SK-N-SH (cell line): ENCODE results near the gene RNF223. TPM values are rescaled to one million over a fixed set of nuclear protein-coding genes. Genes with fewer than 3 reads are reported as not detected.

ENCODE experiments used
- CTCF ChIA-PET: fragments of 300-600, 350-600 bp; formaldehyde crosslinking; extraction: SDS; loops from one replicate; lab custom pipeline; 2021; lab: Yijun Ruan, JAX
- POLR2A ChIA-PET: fragments of 350-600 bp; sonication (Branson Sonifier 250); formaldehyde crosslinking; extraction: SDS; loops from one replicate; lab custom pipeline; 2020; ENCODE audit warnings: antibody characterized with exemption, inconsistent platforms; lab: Yijun Ruan, JAX
- DNase-seq: peaks from one replicate; pipeline ENCODE4 v3.0.0; 2012
- H2AFZ ChIP-seq: fragments of 200-600 bp; sonication (generic); 2 replicates; pipeline ENCODE4 v1.8.1; 2016; ENCODE audit warnings: antibody characterized with exemption, mild to moderate bottlenecking, low read depth
- H3F3A ChIP-seq: fragments of 200-600 bp; sonication (generic); replicated peaks from 2 replicates; pipeline ENCODE3; 2016; ENCODE audit warnings: antibody characterized with exemption, mild to moderate bottlenecking; ENCODE audit not compliant: insufficient read depth
- H3K27ac ChIP-seq, 2 experiments: fragments of 200-500 bp in 1 of 2; fragments of 200-600 bp in 1 of 2; sonication (Bioruptor generic) in 1 of 2; sonication (generic), shearing (Covaris generic) in 1 of 2; 2 replicates each; pipeline versions ENCODE4 v1.5.1 to v1.6.1; 2014 to 2016; ENCODE audit warnings: low read depth in 2 of 2, inconsistent platforms in 1 of 2, low read length in 1 of 2, mild to moderate bottlenecking in 1 of 2, mixed read lengths in 1 of 2
- H3K27me3 ChIP-seq: fragments of 200-600 bp; sonication (generic), shearing (Covaris generic); 2 replicates; pipeline ENCODE4 v1.6.1; 2016; ENCODE audit warnings: mixed run types; ENCODE audit not compliant: insufficient read depth
- H3K36me3 ChIP-seq, 2 experiments: fragments of 200-500 bp in 1 of 2; fragments of 200-600 bp in 1 of 2; sonication (Bioruptor generic) in 1 of 2; sonication (generic) in 1 of 2; replicated peaks in 1 of 2; 2 replicates each; pipeline versions ENCODE3 to v1.5.1; 2014 to 2016; ENCODE audit warnings: low read length in 1 of 2, mild to moderate bottlenecking in 1 of 2; ENCODE audit not compliant: insufficient read depth in 2 of 2, control insufficient read depth in 1 of 2
- H3K4me1 ChIP-seq, 2 experiments: fragments of 200-500 bp in 1 of 2; fragments of 200-600 bp in 1 of 2; sonication (Bioruptor generic) in 1 of 2; sonication (generic), shearing (Covaris generic) in 1 of 2; 2 replicates each; pipeline versions ENCODE4 v1.5.1 to v1.6.1; 2014 to 2016; ENCODE audit warnings: low read depth in 1 of 2, low read length in 1 of 2, mixed run types in 1 of 2; ENCODE audit not compliant: insufficient read depth in 2 of 2, control insufficient read depth in 1 of 2
- H3K4me2 ChIP-seq: fragments of 200-600 bp; sonication (generic), shearing (Covaris generic); 2 replicates; pipeline ENCODE4 v1.6.1; 2017; ENCODE audit warnings: mixed run types
- H3K4me3 ChIP-seq, 2 experiments: fragments of 200-500 bp in 1 of 2; fragments of 200-600 bp in 1 of 2; sonication (Bioruptor generic) in 1 of 2; sonication (generic), shearing (Covaris generic) in 1 of 2; 2 replicates each; pipeline versions ENCODE4 v1.5.1 to v1.8.1; 2014 to 2016; ENCODE audit warnings: low read depth in 2 of 2, inconsistent platforms in 1 of 2, low read length in 1 of 2, mild to moderate bottlenecking in 1 of 2, mixed read lengths in 1 of 2, moderate library complexity in 1 of 2
- H3K79me2 ChIP-seq: fragments of 200-600 bp; sonication (generic); 2 replicates; pipeline ENCODE4 v1.8.1; 2017; ENCODE audit warnings: mild to moderate bottlenecking; ENCODE audit not compliant: insufficient read depth
- H3K9ac ChIP-seq: fragments of 200-600 bp; sonication (generic); 2 replicates; pipeline ENCODE4 v1.6.1; 2017; ENCODE audit warnings: mixed run types
- H3K9me2 ChIP-seq: fragments of 200-600 bp; sonication (generic); 2 replicates; pipeline ENCODE4 v1.6.1; 2017; ENCODE audit warnings: mixed run types
- H3K9me3 ChIP-seq: fragments of 200-600 bp; sonication (generic); 2 replicates; pipeline ENCODE4 v1.6.1; 2017; ENCODE audit warnings: mixed run types, mild to moderate bottlenecking, moderate library complexity
- H4K20me1 ChIP-seq: fragments of 200-600 bp; sonication (generic); 2 replicates; pipeline ENCODE4 v1.6.1; 2017; ENCODE audit warnings: mild to moderate bottlenecking, mixed run types; ENCODE audit not compliant: insufficient read depth
- CHD2 ChIP-seq: fragments of 150-350 bp; IDR thresholded peaks from 2 replicates; pipeline ENCODE4 v1.6.1; 2018; ENCODE audit warnings: low read length; ENCODE audit not compliant: partially characterized antibody
- FOSL2 ChIP-seq: IDR thresholded peaks from 2 replicates; pipeline ENCODE4 v1.4.0; 2012; ENCODE audit warnings: low read depth, mild to moderate bottlenecking, moderate library complexity, borderline replicate concordance
- FOXJ3 ChIP-seq: sonication (generic); formaldehyde crosslinking; IDR thresholded peaks from 2 replicates; pipeline ENCODE4 v1.5.1; 2020; ENCODE audit warnings: mild to moderate bottlenecking, missing genetic modification reagents
- GABPA ChIP-seq: IDR thresholded peaks from 2 replicates; pipeline ENCODE4 v1.4.0; 2012; ENCODE audit warnings: low read depth, mild to moderate bottlenecking
- GATA2 ChIP-seq: sonication (generic); formaldehyde crosslinking; IDR thresholded peaks from 2 replicates; pipeline ENCODE4 v1.5.0; 2020; ENCODE audit warnings: mild to moderate bottlenecking, missing genetic modification reagents
- MEF2A ChIP-seq: IDR thresholded peaks from 2 replicates; pipeline ENCODE4 v1.4.0; 2012; ENCODE audit warnings: low read depth, borderline replicate concordance
- NFIC ChIP-seq: IDR thresholded peaks from 2 replicates; pipeline ENCODE4 v1.4.0; 2012; ENCODE audit warnings: borderline replicate concordance
- NRF1 ChIP-seq: IDR thresholded peaks from 2 replicates; pipeline ENCODE4 v1.6.1; 2012; ENCODE audit warnings: low read depth, mild to moderate bottlenecking, low read length
- RAD21 ChIP-seq: IDR thresholded peaks from 2 replicates; pipeline ENCODE4 v1.6.1; 2012; ENCODE audit warnings: mild to moderate bottlenecking, low read length
- RFX5 ChIP-seq: IDR thresholded peaks from 2 replicates; pipeline ENCODE4 v1.6.1; 2012; ENCODE audit warnings: mild to moderate bottlenecking, improper control_type of control experiment, low read length
- RXRA ChIP-seq: IDR thresholded peaks from 2 replicates; pipeline ENCODE4 v1.4.0; 2012; ENCODE audit warnings: low read depth, mild to moderate bottlenecking, borderline replicate concordance
- SMC3 ChIP-seq: IDR thresholded peaks from 2 replicates; pipeline ENCODE4 v1.6.1; 2012; ENCODE audit warnings: low read depth, low read length, improper control_type of control experiment
- TAF1 ChIP-seq: IDR thresholded peaks from 2 replicates; pipeline ENCODE4 v1.6.1; 2012; ENCODE audit warnings: low read depth, mild to moderate bottlenecking, low read length, moderate library complexity, borderline replicate concordance
- TCF12 ChIP-seq: IDR thresholded peaks from 2 replicates; pipeline ENCODE4 v1.4.0; 2012
- YY1 ChIP-seq: IDR thresholded peaks from 2 replicates; pipeline ENCODE4 v1.4.0; 2012; ENCODE audit warnings: low read depth, mild to moderate bottlenecking
- WGBS: methylation state at CpG from one replicate; pipeline ENCODE4 v1.1.6; 2017; ENCODE audit warnings: low lambda C conversion rate; 5-methylcytosine and 5-hydroxymethylcytosine counted together
- polyA plus RNA-seq, 3 experiments: library from polyadenylated mRNA; depleted of rRNA; stranded (reverse); fragments of >200 nt; gene quantifications; 2 replicates each; pipeline ENCODE4 v1.2.3, GENCODE V29; 2012
- TF ChIP-seq, protein P1 (sequence below): IDR thresholded peaks from 2 replicates; pipeline ENCODE4 v1.4.0; 2012; ENCODE audit warnings: low read depth
- TF ChIP-seq, protein P2 (sequence below): IDR thresholded peaks from 2 replicates; pipeline ENCODE4 v1.4.0; 2012; ENCODE audit warnings: low read depth, borderline replicate concordance
- TF ChIP-seq, protein P3 (sequence below): IDR thresholded peaks from 2 replicates; pipeline ENCODE4 v1.6.1; 2012; ENCODE audit warnings: mild to moderate bottlenecking, low read depth, low read length, moderate library complexity

RNF223 gene
- polyA plus RNA-seq, 1 of the 3 experiments (the other 2 are of a cell fraction): not detected

GRCh38 chr1:1045129-1045528 is 29.0 kb downstream of the RNF223 start:
- DNase-seq: no peak
- no peaks in the 10 kb centered on the region for H3K27me3 ChIP-seq
- H3K79me2 ChIP-seq: no peaks in the 10 kb centered on the region
- H2AFZ ChIP-seq: no peak overlapping the region
- no peak overlapping the region for H3K4me3 ChIP-seq
- no peak overlapping the region for H3K9ac ChIP-seq
- H3K27ac ChIP-seq: no peak overlapping the region
- no peaks in the 10 kb centered on the region for H4K20me1 ChIP-seq
- H3K9me3 ChIP-seq: no peaks in the 10 kb centered on the region
- H3K4me2 ChIP-seq: no peak overlapping the region
- H3K4me1 ChIP-seq: peaks cover 0 to 7% of the 10 kb centered on the region in 2 experiments; a peak in 1 of 4 replicates
- H3K36me3 ChIP-seq: peaks cover 0 to 25% of the 10 kb centered on the region in 2 experiments
- POLR2A ChIA-PET: no interaction called here
- no peak for TF ChIP-seq RXRA
- no peak for TF ChIP-seq FOSL2
- TF ChIP-seq, protein P1, sequence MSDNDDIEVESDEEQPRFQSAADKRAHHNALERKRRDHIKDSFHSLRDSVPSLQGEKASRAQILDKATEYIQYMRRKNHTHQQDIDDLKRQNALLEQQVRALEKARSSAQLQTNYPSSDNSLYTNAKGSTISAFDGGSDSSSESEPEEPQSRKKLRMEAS: no peak
- TF ChIP-seq TAF1: no peak
- TF ChIP-seq YY1: no peak
- no peak for TF ChIP-seq SMC3
- TF ChIP-seq RAD21: no peak
- TF ChIP-seq NFIC: no peak
- TF ChIP-seq GABPA: no peak
- TF ChIP-seq CHD2: no peak
- TF ChIP-seq FOXJ3 (CRISPR knock-in tag): no peak
- H3F3A ChIP-seq: no peaks in the 10 kb centered on the region
- H3K9me2 ChIP-seq: no peaks in the 10 kb centered on the region
- CTCF ChIA-PET: interaction anchor here (0.8 to 1.2 kb wide), 4 partner anchors 19 to 61 kb away, joined by 3 to 6 read pairs (median 3); no protein-coding TSS in a partner anchor
- 100% methylated on average over 9 of the region's 23 CpGs for WGBS

DNA sequence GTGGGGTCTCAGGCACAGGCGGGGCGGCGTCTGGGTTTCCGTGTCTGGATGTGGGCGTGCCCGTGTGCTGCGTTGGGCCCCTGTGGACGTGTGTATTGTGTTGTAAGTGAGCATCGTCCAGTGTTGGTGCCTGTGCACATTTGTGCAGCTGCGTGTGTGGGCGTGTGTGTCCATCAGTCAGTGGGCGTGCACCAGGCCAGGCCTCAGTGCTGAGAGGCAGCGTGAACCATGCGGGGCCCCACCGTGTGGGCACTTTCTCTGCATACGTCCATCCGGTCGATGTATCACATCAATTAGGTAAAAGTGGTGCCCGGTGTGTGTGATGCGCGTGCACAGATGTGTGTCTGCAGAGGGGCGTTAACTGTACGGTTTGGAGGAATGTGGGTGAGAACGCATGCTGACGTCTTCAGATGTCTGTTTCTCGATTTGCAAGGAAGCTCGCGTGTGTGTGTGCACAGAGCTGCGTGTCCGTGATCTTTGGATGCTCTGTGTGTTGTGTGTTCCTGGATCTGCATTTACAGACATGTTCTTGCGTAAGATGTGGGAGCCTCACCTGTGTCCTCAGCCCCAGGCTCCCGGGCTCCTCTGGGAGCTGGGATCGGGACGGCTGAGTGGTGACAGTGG is 29.5 kb downstream of the RNF223 start:
- Histone ChIP-seq H4K20me1 (peaks cover 4% of the 10 kb centered on the region; the same call in 1 of the 2 replicates), H3K4me1 (peaks cover 0 to 11% of the 10 kb centered on the region in 2 experiments; a peak in 1 of 4 replicates), H3K27ac (no peak overlapping the region), H3K9ac (no peak overlapping the region), H3K4me2 (no peak overlapping the region), H3F3A (no peaks in the 10 kb centered on the region), H3K9me3 (no peaks in the 10 kb centered on the region), H3K36me3 (peaks cover 0 to 25% of the 10 kb centered on the region in 2 experiments), H2AFZ (no peak overlapping the region), H3K79me2 (no peaks in the 10 kb centered on the region), H3K27me3 (no peaks in the 10 kb centered on the region), H3K4me3 (no peak overlapping the region), H3K9me2 (no peaks in the 10 kb centered on the region)
- ChIA-PET CTCF (interaction anchor here (0.8 to 1.2 kb wide), 4 partner anchors 19 to 61 kb away, joined by 3 to 6 read pairs (median 3); no protein-coding TSS in a partner anchor), POLR2A (no interaction called here)
- DNase-seq: no peak
- 92% methylated on average over 27 of the region's 34 CpGs for WGBS
- no peak for TF ChIP-seq GABPA
- TF ChIP-seq TAF1: no peak
- TF ChIP-seq RFX5: no peak
- TF ChIP-seq, protein P2, sequence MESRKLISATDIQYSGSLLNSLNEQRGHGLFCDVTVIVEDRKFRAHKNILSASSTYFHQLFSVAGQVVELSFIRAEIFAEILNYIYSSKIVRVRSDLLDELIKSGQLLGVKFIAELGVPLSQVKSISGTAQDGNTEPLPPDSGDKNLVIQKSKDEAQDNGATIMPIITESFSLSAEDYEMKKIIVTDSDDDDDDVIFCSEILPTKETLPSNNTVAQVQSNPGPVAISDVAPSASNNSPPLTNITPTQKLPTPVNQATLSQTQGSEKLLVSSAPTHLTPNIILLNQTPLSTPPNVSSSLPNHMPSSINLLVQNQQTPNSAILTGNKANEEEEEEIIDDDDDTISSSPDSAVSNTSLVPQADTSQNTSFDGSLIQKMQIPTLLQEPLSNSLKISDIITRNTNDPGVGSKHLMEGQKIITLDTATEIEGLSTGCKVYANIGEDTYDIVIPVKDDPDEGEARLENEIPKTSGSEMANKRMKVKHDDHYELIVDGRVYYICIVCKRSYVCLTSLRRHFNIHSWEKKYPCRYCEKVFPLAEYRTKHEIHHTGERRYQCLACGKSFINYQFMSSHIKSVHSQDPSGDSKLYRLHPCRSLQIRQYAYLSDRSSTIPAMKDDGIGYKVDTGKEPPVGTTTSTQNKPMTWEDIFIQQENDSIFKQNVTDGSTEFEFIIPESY: no peak
- no peak for TF ChIP-seq NRF1
- TF ChIP-seq, protein P3, sequence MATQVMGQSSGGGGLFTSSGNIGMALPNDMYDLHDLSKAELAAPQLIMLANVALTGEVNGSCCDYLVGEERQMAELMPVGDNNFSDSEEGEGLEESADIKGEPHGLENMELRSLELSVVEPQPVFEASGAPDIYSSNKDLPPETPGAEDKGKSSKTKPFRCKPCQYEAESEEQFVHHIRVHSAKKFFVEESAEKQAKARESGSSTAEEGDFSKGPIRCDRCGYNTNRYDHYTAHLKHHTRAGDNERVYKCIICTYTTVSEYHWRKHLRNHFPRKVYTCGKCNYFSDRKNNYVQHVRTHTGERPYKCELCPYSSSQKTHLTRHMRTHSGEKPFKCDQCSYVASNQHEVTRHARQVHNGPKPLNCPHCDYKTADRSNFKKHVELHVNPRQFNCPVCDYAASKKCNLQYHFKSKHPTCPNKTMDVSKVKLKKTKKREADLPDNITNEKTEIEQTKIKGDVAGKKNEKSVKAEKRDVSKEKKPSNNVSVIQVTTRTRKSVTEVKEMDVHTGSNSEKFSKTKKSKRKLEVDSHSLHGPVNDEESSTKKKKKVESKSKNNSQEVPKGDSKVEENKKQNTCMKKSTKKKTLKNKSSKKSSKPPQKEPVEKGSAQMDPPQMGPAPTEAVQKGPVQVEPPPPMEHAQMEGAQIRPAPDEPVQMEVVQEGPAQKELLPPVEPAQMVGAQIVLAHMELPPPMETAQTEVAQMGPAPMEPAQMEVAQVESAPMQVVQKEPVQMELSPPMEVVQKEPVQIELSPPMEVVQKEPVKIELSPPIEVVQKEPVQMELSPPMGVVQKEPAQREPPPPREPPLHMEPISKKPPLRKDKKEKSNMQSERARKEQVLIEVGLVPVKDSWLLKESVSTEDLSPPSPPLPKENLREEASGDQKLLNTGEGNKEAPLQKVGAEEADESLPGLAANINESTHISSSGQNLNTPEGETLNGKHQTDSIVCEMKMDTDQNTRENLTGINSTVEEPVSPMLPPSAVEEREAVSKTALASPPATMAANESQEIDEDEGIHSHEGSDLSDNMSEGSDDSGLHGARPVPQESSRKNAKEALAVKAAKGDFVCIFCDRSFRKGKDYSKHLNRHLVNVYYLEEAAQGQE: no peak
- no peak for TF ChIP-seq NFIC
- no peak for TF ChIP-seq GATA2
- no peak for TF ChIP-seq MEF2A
- no peak for TF ChIP-seq TCF12
